Peyer's patch (tissue), 4 donors: ENCODE data around the gene BSCL2.
"Not testable (repeated sequence)": the region's sequence is repeated elsewhere in the genome, so short reads cannot be mapped to it uniquely, and the experiment has no call there.

Experiments
- POLR2A ChIP-seq, 2 donors: fragments of 450-650 bp; IDR thresholded peaks; one replicate each; pipeline ENCODE4 v1.5.1; 2017; ENCODE audit warnings: antibody characterized with exemption in 2 of 2, mild to moderate bottlenecking in 2 of 2, moderate library complexity in 2 of 2
- TF ChIP-seq, protein P1 (sequence below), 6 experiments: fragments of 450-650 bp in 4 of 6; fragments of 200-600 bp in 2 of 6; sonication (generic) in 1 of 6; IDR thresholded peaks; one replicate each; pipeline ENCODE4 v1.5.1; 2017 to 2019; ENCODE audit warnings: antibody characterized with exemption in 6 of 6, mild to moderate bottlenecking in 3 of 6, moderate library complexity in 1 of 6

DNA sequence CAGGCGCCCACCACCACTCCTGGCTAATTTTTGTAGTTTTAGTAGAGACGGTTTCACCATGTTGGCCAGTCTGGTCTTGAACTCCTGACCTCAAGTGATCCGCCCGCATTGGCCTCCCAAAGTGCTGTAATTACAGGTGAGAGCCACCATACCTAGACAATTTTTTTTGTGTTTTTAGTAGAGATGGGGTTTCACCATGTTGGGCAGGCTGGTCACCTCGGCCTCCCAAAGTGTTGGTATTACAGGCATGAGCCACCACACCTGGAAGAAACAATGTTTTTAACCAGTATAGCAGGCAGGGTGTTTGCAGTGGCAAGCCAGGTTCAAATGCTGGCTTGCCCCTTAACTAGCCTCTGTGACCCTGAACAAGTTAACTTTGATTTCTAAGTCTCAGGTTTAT is 42.7 kb upstream of the BSCL2 start:
- TF ChIP-seq POLR2A (IDR thresholded peaks at IDR 0.05): not testable (repeated sequence)
- TF ChIP-seq, protein P1, sequence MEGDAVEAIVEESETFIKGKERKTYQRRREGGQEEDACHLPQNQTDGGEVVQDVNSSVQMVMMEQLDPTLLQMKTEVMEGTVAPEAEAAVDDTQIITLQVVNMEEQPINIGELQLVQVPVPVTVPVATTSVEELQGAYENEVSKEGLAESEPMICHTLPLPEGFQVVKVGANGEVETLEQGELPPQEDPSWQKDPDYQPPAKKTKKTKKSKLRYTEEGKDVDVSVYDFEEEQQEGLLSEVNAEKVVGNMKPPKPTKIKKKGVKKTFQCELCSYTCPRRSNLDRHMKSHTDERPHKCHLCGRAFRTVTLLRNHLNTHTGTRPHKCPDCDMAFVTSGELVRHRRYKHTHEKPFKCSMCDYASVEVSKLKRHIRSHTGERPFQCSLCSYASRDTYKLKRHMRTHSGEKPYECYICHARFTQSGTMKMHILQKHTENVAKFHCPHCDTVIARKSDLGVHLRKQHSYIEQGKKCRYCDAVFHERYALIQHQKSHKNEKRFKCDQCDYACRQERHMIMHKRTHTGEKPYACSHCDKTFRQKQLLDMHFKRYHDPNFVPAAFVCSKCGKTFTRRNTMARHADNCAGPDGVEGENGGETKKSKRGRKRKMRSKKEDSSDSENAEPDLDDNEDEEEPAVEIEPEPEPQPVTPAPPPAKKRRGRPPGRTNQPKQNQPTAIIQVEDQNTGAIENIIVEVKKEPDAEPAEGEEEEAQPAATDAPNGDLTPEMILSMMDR (IDR thresholded peaks at IDR 0.05): not testable (repeated sequence)
